Amniotic stem cell (primary cell): Measurements from ENCODE around the gene ZZZ3.
"Not testable (repeated sequence)": the region's sequence is repeated elsewhere in the genome, so short reads cannot be mapped to it uniquely, and the experiment has no call there.

ENCODE experiments used
- DNase-seq: peaks from one replicate; lab custom pipeline; 2025; lab: John Stamatoyannopoulos, UW

ZZZ3 gene

DNA sequence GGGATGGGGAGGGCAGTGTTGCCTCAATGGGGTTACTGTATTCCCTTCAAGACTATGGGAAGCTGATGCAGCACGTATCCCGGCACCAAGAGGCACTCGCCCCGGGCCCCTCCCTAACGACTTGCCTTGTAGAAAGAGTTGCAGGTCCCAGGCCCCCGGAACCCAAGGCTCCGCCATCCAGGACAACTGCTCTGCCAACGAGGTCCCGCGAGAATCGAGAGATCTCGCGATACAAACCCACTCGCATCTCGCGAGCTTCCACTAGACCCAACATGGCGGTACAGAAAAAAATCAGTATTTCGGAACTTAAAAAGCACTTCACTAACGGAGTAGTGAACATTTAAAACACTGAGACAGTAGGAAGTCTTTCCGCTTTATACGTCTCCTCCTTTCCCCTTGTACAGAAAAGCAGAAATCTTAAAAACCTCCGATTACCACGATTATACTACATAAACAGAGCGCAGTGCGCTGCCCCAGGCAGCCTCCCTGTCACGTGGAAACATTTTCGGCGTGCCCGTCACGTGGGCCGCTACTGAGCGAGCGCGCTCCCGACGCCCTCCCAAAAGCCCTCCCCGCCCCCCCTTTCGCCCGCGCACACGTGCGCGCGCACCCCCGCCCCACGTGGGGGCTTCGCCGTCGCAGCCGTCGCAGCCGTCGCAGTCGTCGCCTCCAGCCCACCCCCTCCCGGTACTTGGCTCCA lies at the start of gene ZZZ3:
Gene ZZZ3, minus strand, starts transcription at position 199 of the 700 bp plus-strand sequence. CDS start 49,304 bp downstream, outside the sequence.
- peak; percentile 83 for DNase-seq

DNA sequence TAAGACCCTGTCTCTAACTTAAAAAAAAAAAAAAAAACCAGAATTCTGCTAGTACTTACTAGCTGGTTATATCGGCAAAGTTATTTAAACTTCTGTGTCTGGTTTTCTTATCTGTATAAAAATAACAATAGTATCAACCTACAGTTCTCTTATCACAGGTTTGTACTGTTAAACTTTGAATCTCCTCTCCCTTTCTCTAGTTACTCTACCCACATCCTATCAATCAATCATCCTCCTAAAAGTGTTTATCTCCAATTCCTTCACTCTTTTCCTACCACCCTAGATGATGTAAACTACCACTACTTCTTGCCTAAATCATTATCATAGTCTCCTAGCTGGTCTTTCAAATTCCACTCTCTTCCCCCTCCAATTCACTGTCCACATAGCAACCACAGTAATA lies 49.6 kb upstream of the ZZZ3 start:
- no peak for DNase-seq

DNA sequence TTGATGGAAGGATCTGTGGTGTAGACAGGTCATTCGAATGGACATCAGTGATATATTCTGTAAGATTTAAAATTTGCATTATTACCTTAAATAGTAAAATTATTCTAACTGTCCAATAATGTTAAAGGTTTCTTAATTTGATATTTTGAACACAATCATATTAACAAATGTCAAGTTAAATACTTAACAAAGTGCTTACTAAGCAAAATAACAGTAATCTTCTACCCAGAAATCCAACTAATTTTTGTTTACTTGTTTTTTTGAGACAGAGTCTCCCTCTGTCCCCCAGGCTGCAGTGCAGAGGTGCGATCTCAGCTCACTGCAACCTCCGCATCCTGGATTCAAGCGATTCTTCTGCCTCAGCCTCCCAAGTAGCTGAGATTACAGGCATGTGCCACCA lies 43.2 kb upstream of the ZZZ3 start:
- no peak for DNase-seq

DNA sequence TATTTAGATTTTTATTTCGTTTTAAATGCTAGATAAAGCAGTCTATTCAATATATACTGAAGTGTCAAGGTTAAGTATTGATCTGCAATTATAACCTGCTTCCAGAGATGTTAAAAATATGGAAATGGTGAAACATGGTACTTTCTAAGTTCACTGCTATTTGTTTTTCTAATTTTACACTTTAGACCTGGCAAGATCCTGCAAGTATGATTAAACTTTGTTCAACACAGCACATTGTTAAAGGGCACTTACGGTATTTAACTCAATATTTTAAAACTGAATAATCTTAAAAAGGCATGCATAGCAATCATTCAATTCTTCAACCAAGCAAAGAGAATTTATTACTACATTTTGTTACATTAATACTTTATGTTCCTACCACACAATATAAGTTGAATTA lies 35.7 kb upstream of the ZZZ3 start:
- no peak for DNase-seq

DNA sequence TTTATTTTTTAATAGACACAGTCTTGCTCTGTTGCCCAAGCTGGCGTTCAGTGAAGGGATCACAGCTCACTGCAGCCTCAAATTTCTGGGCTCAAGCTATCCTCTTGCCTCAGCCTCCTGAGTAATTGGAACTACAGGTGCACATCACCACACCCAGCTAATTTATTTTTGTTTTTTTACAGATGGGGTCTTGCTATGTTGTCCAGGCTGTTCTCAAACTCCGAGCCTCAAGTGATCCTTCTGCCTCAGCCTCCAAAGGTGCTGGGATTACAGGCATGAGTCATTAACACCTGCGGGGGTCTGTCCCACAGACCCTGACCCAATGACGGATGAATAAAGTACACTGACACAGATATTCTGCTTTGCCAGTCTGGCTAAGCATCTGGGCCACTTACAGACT lies 33.6 kb upstream of the ZZZ3 start:
- DNase-seq, result no peak

DNA sequence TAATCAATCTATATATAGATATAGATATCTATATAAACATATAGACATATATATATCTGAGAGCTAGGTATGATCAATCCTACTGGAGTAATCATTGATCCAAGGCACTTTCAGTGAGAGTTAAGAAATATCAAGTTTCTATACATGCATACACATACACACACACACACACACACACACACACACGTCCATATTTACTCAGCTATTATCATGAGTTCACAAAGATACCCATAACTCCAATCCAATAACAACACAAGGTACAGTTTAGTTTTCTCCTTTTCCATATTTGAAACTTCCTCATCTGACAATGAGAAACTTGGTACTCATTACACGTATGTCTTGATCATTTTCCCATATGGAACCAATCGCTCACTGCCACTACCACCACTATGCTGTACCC lies 27.3 kb upstream of the ZZZ3 start:
- no peak for DNase-seq

DNA sequence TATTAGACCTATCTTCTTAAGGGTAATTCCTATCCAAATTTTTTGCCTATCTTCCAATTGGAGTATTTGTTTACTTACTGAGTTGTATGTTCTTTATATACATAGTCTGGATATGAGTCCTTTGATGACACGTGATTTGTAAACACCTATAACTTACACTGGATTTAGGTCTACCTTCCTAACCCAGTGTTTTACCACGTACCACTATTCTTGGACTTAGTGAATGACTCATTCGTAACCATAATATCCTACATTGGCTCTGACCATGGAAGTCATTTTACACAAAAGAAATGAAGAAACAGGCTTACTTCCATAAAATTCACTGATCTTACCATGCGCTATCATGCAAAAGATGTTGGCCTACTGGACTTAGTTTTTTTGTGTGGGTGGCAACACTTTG lies 23.9 kb upstream of the ZZZ3 start:
- DNase-seq, result no peak

DNA sequence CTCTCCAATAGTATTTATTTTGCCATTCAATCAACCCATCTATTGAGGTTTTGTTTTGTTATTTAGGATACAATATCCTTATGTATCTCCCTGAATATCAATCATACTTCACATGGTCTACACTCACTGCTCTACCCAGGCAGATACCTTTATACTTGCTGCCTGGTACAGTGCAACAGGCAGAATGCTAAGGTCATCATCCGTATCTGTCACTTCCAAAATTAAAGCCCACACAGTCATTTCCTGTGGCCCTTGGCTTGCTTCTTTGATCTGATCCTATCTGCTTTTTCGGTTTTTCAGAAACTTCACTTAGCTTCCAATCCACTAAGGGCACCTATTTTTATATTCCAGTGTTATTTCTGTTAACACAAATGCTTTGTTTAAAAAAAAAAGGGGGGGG lies 22.3 kb upstream of the ZZZ3 start:
- DNase-seq, result no peak

DNA sequence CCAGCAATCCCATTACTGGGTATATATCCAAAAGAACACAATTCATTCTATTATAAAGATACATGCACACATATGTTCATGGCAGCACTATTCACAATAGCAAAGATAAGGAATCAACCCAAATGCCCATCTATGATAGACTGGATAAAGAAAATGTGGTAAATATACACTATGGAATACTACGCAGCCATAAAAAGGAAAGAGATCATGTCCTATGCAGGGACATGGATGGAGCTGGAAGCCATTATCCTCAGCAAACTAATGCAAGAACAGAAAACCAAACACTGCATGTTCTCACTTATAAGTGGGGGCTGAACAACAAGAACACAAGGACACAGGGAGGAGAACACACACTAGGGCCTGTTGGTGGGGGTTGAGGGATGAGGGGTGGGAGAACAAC lies 17.2 kb upstream of the ZZZ3 start:
- DNase-seq, result not testable (repeated sequence)

DNA sequence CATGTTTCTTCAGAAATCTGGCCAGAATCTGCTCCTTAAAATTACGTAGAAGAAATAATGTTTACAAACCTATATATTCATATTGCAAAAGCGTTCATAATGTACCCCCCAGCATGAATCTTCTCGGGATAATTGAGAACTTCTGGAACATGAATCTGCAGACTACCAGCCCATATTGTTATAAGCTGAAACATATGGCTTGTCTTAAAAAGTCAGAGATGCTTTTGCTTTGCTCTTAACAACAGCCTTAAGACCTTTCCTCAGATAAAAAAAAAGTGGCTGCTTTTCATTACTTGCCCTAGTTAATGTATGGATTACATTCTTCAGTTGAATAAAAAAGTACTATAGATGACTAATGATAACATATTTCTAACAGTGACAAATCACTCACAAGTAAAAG lies 15.0 kb upstream of the ZZZ3 start:
- DNase-seq, result no peak

DNA sequence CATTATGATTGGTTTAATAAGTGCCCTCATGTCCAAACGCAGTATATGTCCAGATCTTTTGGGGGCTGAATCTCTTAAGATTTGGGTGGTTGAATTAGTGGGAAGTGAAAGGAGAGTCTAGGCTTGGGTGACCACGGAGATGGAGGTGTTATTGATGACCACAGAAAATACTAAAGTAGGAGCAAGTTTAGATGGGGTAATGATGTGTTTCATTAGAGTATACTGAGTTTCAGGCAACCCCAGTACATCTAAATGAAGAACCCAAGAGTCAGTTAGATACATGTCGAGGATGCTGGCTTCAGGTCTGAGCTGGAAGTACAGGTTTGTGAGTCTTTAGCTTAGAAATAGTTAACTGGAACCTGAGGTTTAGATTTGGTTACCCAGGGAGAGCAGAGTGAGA lies 6.5 kb upstream of the ZZZ3 start:
- DNase-seq, result no peak

DNA sequence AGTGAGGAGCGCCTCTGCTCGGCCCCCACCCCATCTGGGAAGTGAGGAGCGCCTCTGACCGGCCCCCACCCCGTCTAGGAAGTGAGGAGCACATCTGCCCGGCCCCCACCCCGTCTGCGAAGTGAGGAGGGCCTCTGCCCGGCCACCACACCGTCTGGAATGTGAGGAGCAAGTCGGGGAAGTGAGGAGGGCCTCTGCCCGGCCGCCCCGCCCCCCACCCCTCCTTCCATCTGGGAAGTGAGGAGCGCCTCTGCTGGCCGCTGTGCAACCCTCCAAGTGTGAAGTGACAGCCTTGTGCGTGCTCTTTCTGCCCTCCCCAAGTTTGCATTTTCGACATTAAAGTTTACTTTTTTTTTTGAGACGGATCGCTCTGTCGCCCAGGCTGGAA lies 5.1 kb upstream of the ZZZ3 start:
- DNase-seq, result no peak

DNA sequence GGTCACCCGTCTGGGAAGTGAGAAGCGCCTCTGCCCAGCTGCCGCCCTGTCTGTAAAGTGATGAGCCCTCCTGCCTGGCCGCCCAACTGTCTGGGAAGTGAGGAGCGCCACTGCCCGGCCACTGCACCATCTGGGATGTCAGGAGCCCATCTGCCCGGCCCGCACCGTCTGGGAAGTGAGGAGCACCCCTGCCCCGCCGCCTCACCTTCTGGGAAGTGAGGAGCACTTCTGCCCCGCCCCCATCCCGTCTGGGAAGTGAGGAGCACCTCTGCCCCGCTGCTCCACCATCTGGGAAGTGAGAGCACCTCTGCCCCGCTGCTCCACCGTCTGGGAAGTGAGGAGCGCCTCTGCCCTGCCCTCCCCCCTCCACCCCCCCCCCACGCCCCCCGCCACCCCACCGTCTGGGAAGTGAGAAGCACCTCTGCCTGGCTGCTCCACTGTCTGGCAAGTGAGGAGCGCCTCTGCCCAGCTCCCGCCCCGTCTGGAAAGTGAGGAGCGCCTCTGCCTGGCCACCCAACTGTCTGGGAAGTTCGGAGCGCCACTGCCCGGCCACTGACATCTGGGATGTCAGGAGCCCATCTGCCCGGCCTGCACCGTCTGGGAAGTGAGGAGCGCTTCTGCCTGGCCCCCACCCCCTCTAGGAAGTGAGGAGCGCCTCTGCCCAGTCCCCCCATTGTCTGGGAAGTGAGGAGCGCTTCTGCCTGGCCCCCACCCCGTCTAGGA lies 4.5 kb upstream of the ZZZ3 start:
- no peak for DNase-seq

DNA sequence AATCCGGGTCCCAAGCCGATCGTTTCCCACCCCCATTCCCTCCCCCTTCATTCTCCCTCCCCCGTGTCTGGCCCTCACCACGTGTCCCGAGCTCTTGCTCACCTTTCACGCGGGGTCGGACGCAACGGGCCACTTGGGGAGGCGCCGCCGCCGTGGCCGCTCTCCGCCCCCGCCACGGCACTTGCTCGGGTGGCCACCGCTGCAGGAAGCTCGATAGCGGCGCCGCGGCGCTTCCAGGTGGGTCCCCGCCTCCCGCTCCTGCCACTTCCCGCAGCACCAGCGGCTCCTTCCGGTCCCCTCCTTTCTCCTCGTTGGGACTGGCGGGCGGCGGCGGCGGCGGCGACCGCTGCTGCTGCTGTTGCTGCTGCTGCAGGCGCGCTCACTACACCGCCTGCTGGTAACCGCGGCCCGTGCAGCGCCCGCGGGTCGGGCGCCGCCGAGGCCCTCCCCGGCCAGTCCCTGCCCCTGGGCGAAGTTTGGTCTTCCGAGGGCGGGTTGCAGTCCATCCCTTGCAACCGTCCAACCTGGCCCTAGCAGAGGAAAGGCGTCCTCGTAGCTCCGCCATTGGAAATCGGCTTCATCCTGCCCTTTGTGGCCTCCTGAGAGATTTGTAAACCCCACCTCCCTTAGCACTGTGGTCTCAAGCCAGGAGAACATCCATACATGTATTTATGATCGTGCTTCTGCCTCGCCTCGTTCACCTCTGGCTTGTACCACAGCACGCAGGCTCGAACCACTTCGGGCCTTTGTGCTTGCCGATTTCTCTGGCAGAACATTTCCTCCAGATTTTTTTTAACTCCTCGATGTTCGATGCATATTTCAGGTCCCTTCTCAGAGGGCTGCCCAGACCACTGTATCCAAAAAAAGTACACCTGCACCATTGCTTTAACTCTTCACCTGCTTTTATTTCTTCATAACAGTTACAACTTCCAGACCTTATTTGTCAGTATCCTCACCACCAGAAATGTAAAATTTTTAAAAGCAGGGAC lies 996 bp upstream of the ZZZ3 start:
- DNase-seq, result peak; percentile 74

DNA sequence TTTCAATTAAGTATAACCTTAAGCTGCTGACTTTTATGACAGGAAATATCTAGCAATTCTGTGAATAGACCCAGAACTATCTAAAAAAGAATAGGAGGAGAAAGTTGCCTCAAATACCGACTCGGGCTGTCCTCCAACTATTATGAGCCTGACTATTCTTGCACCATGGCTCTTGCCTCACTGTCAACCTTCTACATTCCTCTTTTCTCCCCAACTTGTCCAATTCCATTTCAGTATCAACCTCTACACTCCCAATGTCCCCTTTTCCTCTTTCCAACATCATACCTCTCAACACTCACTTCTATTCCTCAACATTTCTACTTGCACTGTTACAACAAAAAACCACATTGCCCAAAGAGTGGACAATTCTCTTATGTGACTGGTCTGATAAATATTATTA lies 2.3 kb downstream of the ZZZ3 start:
- no peak for DNase-seq

DNA sequence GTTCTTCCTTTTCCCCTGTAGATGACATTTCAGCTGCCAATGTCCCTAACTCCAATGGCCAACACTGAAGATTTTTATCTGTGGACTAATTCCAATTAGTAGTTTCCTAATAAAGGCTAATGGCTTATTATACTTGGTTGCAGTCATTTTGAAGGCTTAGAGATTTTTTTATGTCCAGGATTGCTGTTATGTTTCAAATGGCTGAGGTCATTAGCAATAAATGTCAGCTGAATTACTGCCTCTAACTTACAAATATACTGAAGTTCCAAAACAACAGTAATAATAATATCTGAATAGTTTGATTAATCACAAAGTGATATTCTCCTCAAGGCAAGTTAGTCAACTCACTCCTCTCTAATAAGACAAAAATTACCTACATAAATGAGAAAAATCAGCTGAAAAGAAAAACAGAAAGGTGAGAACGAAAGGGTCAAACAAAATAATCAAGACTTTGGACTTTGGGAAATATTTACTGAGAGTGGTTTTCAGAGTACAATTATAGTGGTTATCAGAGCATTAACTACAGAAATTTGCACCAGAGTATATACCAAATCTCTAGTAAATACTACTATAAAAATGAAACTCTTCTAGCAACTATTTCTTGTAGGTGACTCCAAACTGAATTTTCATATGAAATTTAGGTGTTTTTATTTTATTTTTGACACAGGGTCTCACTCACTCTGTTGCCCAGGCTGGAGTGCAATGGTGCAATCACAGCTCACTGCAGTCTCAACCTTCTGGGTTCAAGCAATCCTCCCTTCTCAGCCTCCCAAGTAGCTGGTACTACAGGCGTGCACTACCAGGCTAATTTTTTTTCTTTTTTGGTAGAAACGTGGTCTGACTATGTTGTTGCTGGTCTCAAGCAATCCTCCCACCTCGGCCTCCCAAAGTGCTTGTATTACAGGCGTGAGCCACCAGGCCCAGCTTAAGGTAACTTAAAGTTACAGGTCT lies 3.5 kb downstream of the ZZZ3 start:
- DNase-seq, result no peak

DNA sequence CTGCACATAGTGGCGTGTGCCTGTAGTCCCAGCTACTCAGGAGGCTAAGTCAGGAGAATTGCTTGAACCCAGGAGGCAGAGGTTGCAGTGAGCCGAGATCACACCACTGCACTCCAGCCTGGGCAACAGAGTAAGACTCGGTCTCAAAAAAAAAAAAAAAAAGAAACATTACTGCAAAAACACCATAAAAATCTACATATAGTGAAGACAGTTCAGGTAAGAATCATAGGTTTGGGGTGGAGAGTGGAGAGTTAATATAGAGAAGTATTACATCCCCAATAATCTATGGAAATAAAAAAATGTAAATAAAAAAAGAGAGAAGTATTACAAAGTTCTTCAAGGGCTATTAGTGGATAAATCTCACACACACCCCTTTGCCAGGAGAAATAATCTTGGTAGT lies 7.7 kb downstream of the ZZZ3 start:
- DNase-seq, result not testable (repeated sequence)

DNA sequence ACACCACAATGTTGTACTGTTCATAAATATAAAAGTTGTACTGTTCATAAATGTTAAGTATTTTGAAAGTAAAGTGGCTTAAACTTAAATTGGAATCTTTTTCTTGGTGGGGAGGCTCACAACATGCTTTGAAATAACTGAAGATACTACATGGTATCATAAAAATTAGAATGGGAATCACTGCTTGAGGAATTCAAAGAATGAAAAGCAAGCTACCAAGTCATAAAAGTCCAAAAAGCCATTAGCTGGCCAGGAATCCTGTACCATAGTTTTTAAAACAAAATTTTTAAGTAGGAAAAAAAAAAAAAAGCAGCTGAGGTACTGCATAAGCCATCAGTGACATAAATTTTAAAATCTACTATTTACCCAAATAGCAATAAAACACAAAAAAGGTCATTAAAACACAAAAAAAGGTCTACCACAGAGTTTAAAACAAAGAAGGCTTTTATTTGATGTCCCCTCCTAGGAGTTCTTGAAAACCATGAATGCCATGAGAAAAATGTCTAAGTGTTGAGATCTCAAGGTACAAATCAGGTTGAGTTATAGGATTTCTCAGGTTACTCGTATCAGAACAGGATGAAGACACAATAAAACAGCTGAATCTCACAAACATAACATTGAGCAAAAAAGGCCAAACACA lies 8.6 kb downstream of the ZZZ3 start:
- no peak for DNase-seq

DNA sequence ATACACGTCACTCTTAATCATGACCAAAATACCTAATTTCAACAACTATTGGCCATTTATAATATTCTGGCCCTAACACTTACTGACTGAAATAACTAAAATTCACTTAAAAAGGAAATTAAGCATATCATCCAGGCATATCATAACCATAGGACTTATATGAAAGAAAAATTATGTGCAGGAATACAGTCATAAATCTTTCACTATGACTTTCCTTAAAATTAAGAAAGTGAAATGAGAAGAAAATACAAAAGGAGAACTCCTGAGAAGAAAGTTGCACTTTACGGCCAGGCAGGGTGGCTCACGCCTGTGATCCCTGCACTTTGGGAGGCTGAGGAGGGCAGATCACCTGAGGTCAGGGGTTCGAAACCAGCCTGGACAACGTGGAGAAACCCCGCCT lies 9.4 kb downstream of the ZZZ3 start:
- no peak for DNase-seq

DNA sequence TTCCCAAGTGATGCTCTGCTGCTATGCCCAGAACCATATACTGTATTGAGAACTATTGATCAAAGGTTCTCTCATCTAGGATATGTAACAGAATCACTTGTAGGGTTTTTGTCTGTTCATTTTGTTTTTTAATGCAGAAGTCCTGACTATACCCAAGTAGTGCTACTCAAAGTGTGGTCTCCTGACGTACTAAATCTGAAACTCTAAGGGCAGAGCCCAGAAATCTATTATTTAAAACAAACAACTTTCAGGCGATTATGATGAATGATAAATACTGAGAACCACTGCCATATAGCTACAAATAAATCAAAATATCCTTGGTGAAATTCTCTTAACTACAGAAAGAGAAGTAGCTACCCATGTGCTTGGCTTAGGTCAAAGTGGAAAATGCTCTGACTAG lies 10.1 kb downstream of the ZZZ3 start:
- no peak for DNase-seq

DNA sequence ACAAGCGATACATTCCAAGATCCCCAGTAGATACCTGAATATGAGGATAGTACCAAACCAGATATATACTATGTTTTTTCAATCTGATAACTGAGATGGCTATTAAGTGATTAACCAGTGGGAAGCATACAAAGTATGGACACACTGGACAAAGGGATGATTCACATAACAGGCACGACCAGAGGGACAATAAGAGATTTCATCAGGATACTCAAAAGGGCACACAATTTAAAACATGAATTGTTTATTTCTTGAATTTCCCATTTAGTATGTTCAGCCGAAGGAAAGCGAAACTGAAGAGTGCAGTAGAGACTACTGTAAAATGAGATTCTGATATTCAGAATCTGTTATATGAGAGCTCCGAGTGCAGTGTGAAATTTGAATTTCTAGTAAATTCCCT lies 10.6 kb downstream of the ZZZ3 start:
- no peak for DNase-seq
